ENCODE results near the gene ENDOG.

ENDOG gene

GRCh38 chr9:128845186-128845931, 27.1 kb downstream of the ENDOG start:
- TF ChIP-seq SIN3A (IDR thresholded peaks at IDR 0.05; ENCODE audit: borderline replicate concordance, insufficient read depth, low read length) (no peak), FOXP2 (optimal IDR thresholded peaks at IDR 0.05; ENCODE audit: borderline replicate concordance, extremely low read depth, extremely low read length, insufficient read depth) (no peak), POLR2AphosphoS5 (IDR thresholded peaks at IDR 0.05; ENCODE audit: low read depth, low read length) (no peak), TAF1 (IDR thresholded peaks at IDR 0.05; ENCODE audit: borderline replicate concordance, insufficient read depth, low read length) (no peak)
- TF ChIP-seq, protein P1, sequence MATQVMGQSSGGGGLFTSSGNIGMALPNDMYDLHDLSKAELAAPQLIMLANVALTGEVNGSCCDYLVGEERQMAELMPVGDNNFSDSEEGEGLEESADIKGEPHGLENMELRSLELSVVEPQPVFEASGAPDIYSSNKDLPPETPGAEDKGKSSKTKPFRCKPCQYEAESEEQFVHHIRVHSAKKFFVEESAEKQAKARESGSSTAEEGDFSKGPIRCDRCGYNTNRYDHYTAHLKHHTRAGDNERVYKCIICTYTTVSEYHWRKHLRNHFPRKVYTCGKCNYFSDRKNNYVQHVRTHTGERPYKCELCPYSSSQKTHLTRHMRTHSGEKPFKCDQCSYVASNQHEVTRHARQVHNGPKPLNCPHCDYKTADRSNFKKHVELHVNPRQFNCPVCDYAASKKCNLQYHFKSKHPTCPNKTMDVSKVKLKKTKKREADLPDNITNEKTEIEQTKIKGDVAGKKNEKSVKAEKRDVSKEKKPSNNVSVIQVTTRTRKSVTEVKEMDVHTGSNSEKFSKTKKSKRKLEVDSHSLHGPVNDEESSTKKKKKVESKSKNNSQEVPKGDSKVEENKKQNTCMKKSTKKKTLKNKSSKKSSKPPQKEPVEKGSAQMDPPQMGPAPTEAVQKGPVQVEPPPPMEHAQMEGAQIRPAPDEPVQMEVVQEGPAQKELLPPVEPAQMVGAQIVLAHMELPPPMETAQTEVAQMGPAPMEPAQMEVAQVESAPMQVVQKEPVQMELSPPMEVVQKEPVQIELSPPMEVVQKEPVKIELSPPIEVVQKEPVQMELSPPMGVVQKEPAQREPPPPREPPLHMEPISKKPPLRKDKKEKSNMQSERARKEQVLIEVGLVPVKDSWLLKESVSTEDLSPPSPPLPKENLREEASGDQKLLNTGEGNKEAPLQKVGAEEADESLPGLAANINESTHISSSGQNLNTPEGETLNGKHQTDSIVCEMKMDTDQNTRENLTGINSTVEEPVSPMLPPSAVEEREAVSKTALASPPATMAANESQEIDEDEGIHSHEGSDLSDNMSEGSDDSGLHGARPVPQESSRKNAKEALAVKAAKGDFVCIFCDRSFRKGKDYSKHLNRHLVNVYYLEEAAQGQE (IDR thresholded peaks at IDR 0.05; ENCODE audit: insufficient read depth in 1 of 2, low read depth in 2 of 2, low read length in 2 of 2) = no peak

DNA sequence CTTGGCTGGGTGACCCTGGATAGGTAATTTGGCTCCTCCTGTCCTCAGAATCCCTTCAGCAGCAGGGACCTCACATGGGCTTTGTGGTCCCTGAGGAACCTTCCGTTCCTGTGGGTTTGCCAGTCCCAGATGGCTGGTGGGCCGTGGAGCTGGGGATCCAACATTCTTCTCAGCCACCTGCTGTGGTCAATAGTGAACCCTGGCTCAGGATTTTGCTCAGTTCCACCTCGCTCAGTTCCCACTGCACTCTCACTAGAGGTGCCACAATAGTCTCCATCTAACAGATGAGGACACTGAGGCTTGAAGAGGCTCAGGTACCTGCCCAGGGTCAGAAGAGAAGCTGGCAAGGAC, 28.4 kb downstream of the ENDOG start:
- TF ChIP-seq TAF1 (IDR thresholded peaks at IDR 0.05; ENCODE audit: borderline replicate concordance, insufficient read depth, low read length) (no peak), POLR2AphosphoS5 (IDR thresholded peaks at IDR 0.05; ENCODE audit: low read depth, low read length) (no peak), SIN3A (IDR thresholded peaks at IDR 0.05; ENCODE audit: borderline replicate concordance, insufficient read depth, low read length) (no peak), FOXP2 (optimal IDR thresholded peaks at IDR 0.05; ENCODE audit: borderline replicate concordance, extremely low read depth, extremely low read length, insufficient read depth) (no peak)
- TF ChIP-seq, protein P1 (IDR thresholded peaks at IDR 0.05; ENCODE audit: insufficient read depth in 1 of 2, low read depth in 2 of 2, low read length in 2 of 2) = no peak

DNA sequence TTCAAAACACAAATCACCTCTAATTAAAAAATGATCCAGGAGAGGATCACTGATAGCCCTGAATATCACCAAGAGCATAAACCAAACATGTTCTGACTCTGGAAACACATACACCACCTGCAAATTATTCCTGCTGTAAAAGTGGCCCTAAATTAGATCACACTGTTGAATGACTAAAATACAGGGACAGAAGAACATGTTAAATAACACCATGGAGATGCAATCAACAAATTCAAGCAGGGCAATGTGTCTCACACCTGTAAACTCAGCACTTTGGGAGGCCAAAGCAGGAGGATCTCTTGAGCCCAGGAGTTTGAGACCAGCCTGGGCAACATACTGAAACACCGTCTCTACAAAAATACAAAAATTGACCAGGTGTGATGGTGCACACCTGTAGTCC, 29.5 kb downstream of the ENDOG start:
- TF ChIP-seq TAF1 (IDR thresholded peaks at IDR 0.05; ENCODE audit: borderline replicate concordance, insufficient read depth, low read length) (no peak), POLR2AphosphoS5 (IDR thresholded peaks at IDR 0.05; ENCODE audit: low read depth, low read length) (no peak), SIN3A (IDR thresholded peaks at IDR 0.05; ENCODE audit: borderline replicate concordance, insufficient read depth, low read length) (no peak), FOXP2 (optimal IDR thresholded peaks at IDR 0.05; ENCODE audit: borderline replicate concordance, extremely low read depth, extremely low read length, insufficient read depth) (no peak)
- TF ChIP-seq, protein P1 (IDR thresholded peaks at IDR 0.05; ENCODE audit: insufficient read depth in 1 of 2, low read depth in 2 of 2, low read length in 2 of 2) = no peak

DNA sequence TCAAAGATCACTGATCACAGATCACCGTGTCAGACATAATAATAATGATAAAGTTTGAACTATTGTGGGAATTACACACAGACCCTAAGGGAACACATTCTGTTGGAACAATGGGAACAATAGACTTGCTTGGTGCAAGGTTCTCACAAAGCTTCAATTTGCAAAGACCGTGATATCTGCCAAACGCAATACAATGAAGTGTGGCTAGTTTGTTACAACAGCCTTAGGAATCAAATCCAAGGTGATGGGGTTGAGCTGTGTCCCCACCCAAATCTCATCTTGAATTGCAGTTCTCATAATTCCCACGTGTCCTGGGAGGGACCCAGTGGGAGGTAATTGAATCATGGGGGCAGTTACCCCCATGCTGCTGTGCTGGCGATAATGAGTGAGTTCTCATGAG, 42.6 kb downstream of the ENDOG start:
- no peak for TF ChIP-seq POLR2AphosphoS5 (IDR thresholded peaks at IDR 0.05; ENCODE audit: low read depth, low read length)
- TF ChIP-seq, protein P1 (IDR thresholded peaks at IDR 0.05; ENCODE audit: insufficient read depth in 1 of 2, low read depth in 2 of 2, low read length in 2 of 2) = no peak
- no peak for TF ChIP-seq SIN3A (IDR thresholded peaks at IDR 0.05; ENCODE audit: borderline replicate concordance, insufficient read depth, low read length)
- no peak for TF ChIP-seq TAF1 (IDR thresholded peaks at IDR 0.05; ENCODE audit: borderline replicate concordance, insufficient read depth, low read length)
- no peak for TF ChIP-seq FOXP2 (optimal IDR thresholded peaks at IDR 0.05; ENCODE audit: borderline replicate concordance, extremely low read depth, extremely low read length, insufficient read depth)
